ENCODE measurements around the gene BLTP3B.

The BLTP3B gene

DNA sequence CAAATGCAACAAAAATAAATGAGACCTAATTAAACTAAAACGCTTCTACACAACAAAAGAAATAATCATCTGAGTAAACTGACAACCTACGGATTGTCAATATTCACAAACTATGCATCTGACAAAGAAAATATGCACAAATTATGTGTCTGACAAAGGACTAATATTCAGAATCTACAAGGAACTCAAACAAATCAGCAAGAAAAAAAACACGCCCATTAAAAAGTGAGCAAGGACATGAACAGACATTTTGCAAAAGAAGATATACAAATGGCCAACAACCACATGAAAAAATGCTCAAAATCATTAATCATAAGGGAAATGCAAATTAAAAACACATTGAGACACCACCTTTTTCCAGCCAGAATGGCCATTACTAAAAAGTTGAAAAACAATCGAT, 37.0 kb downstream of the BLTP3B start:
- no peak overlapping the region for H3K9ac ChIP-seq
- no peak for TF ChIP-seq CTCF (IDR thresholded peaks at IDR 0.05)
- H3K27me3 ChIP-seq (ENCODE audit: control insufficient read depth, insufficient read depth, low read length), result no peaks in the 10 kb centered on the region
- no peaks in the 10 kb centered on the region for H3K4me1 ChIP-seq
- no peak overlapping the region for H3K27ac ChIP-seq
- H3K36me3 ChIP-seq (ENCODE audit: control insufficient read depth, insufficient read depth, low read length), result no peaks in the 10 kb centered on the region
- H2AFZ ChIP-seq, result no peak overlapping the region
- no peaks in the 10 kb centered on the region for H3K9me3 ChIP-seq (ENCODE audit: control insufficient read depth, low read length)
- no peak overlapping the region for H3K4me2 ChIP-seq (ENCODE audit: low read length)
- no peaks in the 10 kb centered on the region for H3K79me2 ChIP-seq
- H3K4me3 ChIP-seq (ENCODE audit: low read depth, low read length), result no peak overlapping the region

DNA sequence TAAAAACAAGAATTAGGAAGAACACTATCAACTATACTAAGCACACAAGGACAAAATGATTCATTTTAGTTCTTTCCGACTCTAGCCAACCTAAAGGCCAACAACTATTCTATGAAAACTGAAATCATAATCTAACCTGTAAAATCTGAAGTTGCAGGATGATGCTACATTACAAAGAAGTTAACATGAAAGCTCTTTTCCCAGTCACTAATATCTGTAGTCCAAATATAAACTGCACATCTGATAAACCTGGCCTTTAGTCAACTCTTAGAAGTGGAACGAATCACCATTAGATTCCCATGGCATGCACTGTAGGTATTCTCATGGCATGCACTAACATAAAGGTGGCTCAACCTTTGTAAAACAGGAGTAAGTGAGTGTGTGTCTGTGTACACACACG, 41.7 kb downstream of the BLTP3B start:
- H3K36me3 ChIP-seq (ENCODE audit: control insufficient read depth, insufficient read depth, low read length), result no peaks in the 10 kb centered on the region
- H3K4me3 ChIP-seq (ENCODE audit: low read depth, low read length), result no peak overlapping the region
- H3K4me1 ChIP-seq, result no peaks in the 10 kb centered on the region
- no peaks in the 10 kb centered on the region for H3K79me2 ChIP-seq
- H3K27ac ChIP-seq, result no peak overlapping the region
- H3K27me3 ChIP-seq (ENCODE audit: control insufficient read depth, insufficient read depth, low read length), result no peaks in the 10 kb centered on the region
- TF ChIP-seq CTCF (IDR thresholded peaks at IDR 0.05), result no peak
- H3K9me3 ChIP-seq (ENCODE audit: control insufficient read depth, low read length), result no peaks in the 10 kb centered on the region
- no peak overlapping the region for H2AFZ ChIP-seq
- no peak overlapping the region for H3K9ac ChIP-seq
- no peak overlapping the region for H3K4me2 ChIP-seq (ENCODE audit: low read length)
